Caco-2 (cell line): Measurements from ENCODE around the gene PPARA. TPM values are rescaled to one million over a fixed set of nuclear protein-coding genes. Genes with fewer than 3 reads are reported as not detected.

Source experiments
- BruUV-seq: library from RNA; stranded (reverse); fragments of 400-500 nt; replicated peaks from 2 replicates; lab custom pipeline; 2021; lab: Mats Ljungman, UMichigan
- CTCF ChIA-PET: fragments of 300-600 bp; sonication (Branson Sonifier 250); formaldehyde crosslinking; loops from one replicate; lab custom pipeline; 2022; ENCODE audit warnings: antibody characterized with exemption; lab: Charles Lee
- POLR2A ChIA-PET: fragments of 300-600 bp; sonication (Branson Sonifier 250); formaldehyde crosslinking; loops from one replicate; lab custom pipeline; 2022; ENCODE audit warnings: antibody characterized with exemption; lab: Charles Lee
- DNase-seq, 2 experiments: peaks; one replicate each; pipeline versions ENCODE4 v3.0.0 to v3.0.0-alpha.2; 2020 to 2022
- H3K27me3 ChIP-seq: replicated peaks from 2 replicates; pipeline ENCODE4 v1.6.0; 2011; ENCODE audit warnings: low read length; ENCODE audit not compliant: control insufficient read depth, insufficient read depth
- H3K36me3 ChIP-seq: 2 replicates; pipeline ENCODE4 v1.5.1; 2011; ENCODE audit warnings: low read length; ENCODE audit not compliant: control insufficient read depth, insufficient read depth
- H3K4me1 ChIP-seq: fragments of 250-450 bp; sonication (Bioruptor Pico); 2 replicates; pipeline ENCODE4 v1.5.1; 2020; ENCODE audit warnings: mild to moderate bottlenecking
- H3K4me3 ChIP-seq: 2 replicates; pipeline ENCODE4 v1.5.1; 2011; ENCODE audit warnings: low read depth, mild to moderate bottlenecking, control low read depth, low read length
- H3K9me3 ChIP-seq: fragments of 250-450 bp; sonication (Bioruptor Pico); 2 replicates; pipeline ENCODE4 v1.5.1; 2020; ENCODE audit warnings: mild to moderate bottlenecking, moderate library complexity
- H3K27ac Mint-ChIP-seq: one replicate; pipeline ENCODE4 v1.8.0; 2022; ENCODE audit warnings: mixed read lengths; ENCODE audit not compliant: unreplicated experiment
- H3K27me3 Mint-ChIP-seq: one replicate; pipeline ENCODE4 v1.8.0; 2022; ENCODE audit warnings: mixed read lengths; ENCODE audit not compliant: insufficient read depth, unreplicated experiment
- H3K36me3 Mint-ChIP-seq: one replicate; pipeline ENCODE4 v1.8.0; 2022; ENCODE audit warnings: mild to moderate bottlenecking, mixed read lengths; ENCODE audit not compliant: insufficient read depth, unreplicated experiment
- H3K4me1 Mint-ChIP-seq: one replicate; pipeline ENCODE4 v1.8.0; 2022; ENCODE audit warnings: low read depth, mixed read lengths; ENCODE audit not compliant: unreplicated experiment
- H3K4me3 Mint-ChIP-seq: one replicate; pipeline ENCODE4 v1.8.0; 2022; ENCODE audit warnings: mild to moderate bottlenecking, moderate library complexity, mixed read lengths; ENCODE audit not compliant: unreplicated experiment
- H3K9me3 Mint-ChIP-seq: one replicate; pipeline ENCODE4 v1.8.0; 2022; ENCODE audit warnings: mixed read lengths; ENCODE audit not compliant: unreplicated experiment
- CTCF ChIP-seq, 2 experiments: fragments of 200-600 bp in 1 of 2; IDR thresholded peaks; 1 replicate in 1 of 2; 2 replicates in 1 of 2; pipeline versions ENCODE4 v1.5.1 to v1.8.0; 2011 to 2022; ENCODE audit warnings: antibody characterized with exemption in 1 of 2, control low read depth in 1 of 2, inconsistent platforms in 1 of 2, low read depth in 1 of 2, low read length in 1 of 2, mild to moderate bottlenecking in 1 of 2, moderate library complexity in 1 of 2; ENCODE audit not compliant: insufficient read depth in 1 of 2, severe bottlenecking in 1 of 2, unreplicated experiment in 1 of 2
- intact Hi-C: fragments of 100-400 bp; cut with micrococcal nuclease; formaldehyde crosslinking; loops from one replicate; pipeline ENCODE4 v1.10.0; 2022; ENCODE audit not compliant: unreplicated experiment
- total RNA-seq: library from RNA; stranded (reverse); gene quantifications from 2 replicates; pipeline ENCODE4 v1.2.3, GENCODE V29; 2022

Gene PPARA
- total RNA-seq, 1 experiment from 2014 or later = 13.4 TPM

GRCh38 chr22:46108564-46109473 is 41.5 kb upstream of the PPARA start:
- no peak overlapping the region for H3K4me3 ChIP-seq
- intact Hi-C loops = no loop called here
- POLR2A ChIA-PET = no interaction called here
- peaks cover 72% of the 10 kb centered on the region for H3K4me1 ChIP-seq
- BruUV-seq = no TSS peak
- peaks cover 19% of the 10 kb centered on the region for H3K36me3 Mint-ChIP-seq
- H3K9me3 Mint-ChIP-seq = no peaks in the 10 kb centered on the region
- H3K36me3 ChIP-seq = no peaks in the 10 kb centered on the region
- DNase-seq = peak; percentile 40 to 60
- H3K9me3 ChIP-seq = no peaks in the 10 kb centered on the region
- CTCF ChIA-PET = interaction anchor here (0.7 to 2.1 kb wide), 2 partner anchors 95 to 103 kb away, joined by 3 to 10 read pairs; no protein-coding TSS in a partner anchor
- no peaks in the 10 kb centered on the region for H3K27me3 Mint-ChIP-seq
- no peak overlapping the region for H3K4me3 Mint-ChIP-seq
- no peak for TF ChIP-seq CTCF (IDR thresholded peaks at IDR 0.05; ENCODE audit: insufficient read depth in 1 of 2, low read depth in 1 of 2, low read length in 1 of 2, severe bottlenecking in 1 of 2, unreplicated experiment in 1 of 2)
- H3K27me3 ChIP-seq = no peaks in the 10 kb centered on the region
- H3K27ac Mint-ChIP-seq = peak overlapping the region; percentile 56
- peaks cover 18% of the 10 kb centered on the region for H3K4me1 Mint-ChIP-seq

GRCh38 chr22:46109474-46110003 is 40.8 kb upstream of the PPARA start:
- BruUV-seq = no TSS peak
- no peak for DNase-seq

More at GRCh38 chr22:46109474-46110003, 40.8 kb upstream of the PPARA start:
- H3K9me3 ChIP-seq = no peaks in the 10 kb centered on the region
- Mint-ChIP-seq H3K27ac (peak overlapping the region; percentile 56), H3K4me3 (no peak overlapping the region), H3K27me3 (no peaks in the 10 kb centered on the region), H3K9me3 (no peaks in the 10 kb centered on the region), H3K4me1 (peaks cover 18% of the 10 kb centered on the region), H3K36me3 (peaks cover 19% of the 10 kb centered on the region)
- peaks cover 65% of the 10 kb centered on the region for H3K4me1 ChIP-seq
- TF ChIP-seq CTCF (IDR thresholded peaks at IDR 0.05; ENCODE audit: insufficient read depth in 1 of 2, low read depth in 1 of 2, low read length in 1 of 2, severe bottlenecking in 1 of 2, unreplicated experiment in 1 of 2) = no peak
- H3K27me3 ChIP-seq = no peaks in the 10 kb centered on the region
- ChIA-PET POLR2A (no interaction called here), CTCF (interaction anchor here (0.7 to 2.1 kb wide), 2 partner anchors 96 to 103 kb away, joined by 3 to 10 read pairs; no protein-coding TSS in a partner anchor)
- H3K4me3 ChIP-seq = no peak overlapping the region
- H3K36me3 ChIP-seq = no peaks in the 10 kb centered on the region
- intact Hi-C loops = loop anchor here (5.0 kb wide), 1 partner anchor 37 kb away; no protein-coding TSS in a partner anchor
